ENCODE results near the gene SMIM22.

SMIM22 gene

DNA sequence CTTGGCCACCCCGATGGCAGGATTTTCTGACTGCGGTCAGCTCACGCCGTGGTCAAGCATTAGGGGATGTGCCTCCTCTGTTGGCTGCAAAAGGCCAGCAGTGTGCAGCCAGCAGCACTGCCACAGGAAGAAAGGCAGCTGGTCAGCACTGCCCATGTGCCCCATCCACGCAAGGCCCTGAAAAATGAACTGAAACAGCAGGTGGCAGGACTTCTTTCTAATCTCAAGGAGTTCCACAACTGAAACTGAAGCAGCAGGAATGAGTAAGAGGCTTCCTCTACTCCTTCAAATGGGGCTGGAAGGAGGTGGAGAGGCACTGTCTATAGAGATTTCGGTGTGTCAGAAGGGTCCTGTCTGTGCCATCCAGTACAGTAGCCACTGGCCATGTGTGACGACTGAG, 31.4 kb upstream of the SMIM22 start:
- TF ChIP-seq, protein P1, sequence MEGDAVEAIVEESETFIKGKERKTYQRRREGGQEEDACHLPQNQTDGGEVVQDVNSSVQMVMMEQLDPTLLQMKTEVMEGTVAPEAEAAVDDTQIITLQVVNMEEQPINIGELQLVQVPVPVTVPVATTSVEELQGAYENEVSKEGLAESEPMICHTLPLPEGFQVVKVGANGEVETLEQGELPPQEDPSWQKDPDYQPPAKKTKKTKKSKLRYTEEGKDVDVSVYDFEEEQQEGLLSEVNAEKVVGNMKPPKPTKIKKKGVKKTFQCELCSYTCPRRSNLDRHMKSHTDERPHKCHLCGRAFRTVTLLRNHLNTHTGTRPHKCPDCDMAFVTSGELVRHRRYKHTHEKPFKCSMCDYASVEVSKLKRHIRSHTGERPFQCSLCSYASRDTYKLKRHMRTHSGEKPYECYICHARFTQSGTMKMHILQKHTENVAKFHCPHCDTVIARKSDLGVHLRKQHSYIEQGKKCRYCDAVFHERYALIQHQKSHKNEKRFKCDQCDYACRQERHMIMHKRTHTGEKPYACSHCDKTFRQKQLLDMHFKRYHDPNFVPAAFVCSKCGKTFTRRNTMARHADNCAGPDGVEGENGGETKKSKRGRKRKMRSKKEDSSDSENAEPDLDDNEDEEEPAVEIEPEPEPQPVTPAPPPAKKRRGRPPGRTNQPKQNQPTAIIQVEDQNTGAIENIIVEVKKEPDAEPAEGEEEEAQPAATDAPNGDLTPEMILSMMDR (IDR thresholded peaks at IDR 0.05; ENCODE audit: low read depth, low read length): no peak
- no peak for DNase-seq (ENCODE audit: extremely low read depth, low read depth)

DNA sequence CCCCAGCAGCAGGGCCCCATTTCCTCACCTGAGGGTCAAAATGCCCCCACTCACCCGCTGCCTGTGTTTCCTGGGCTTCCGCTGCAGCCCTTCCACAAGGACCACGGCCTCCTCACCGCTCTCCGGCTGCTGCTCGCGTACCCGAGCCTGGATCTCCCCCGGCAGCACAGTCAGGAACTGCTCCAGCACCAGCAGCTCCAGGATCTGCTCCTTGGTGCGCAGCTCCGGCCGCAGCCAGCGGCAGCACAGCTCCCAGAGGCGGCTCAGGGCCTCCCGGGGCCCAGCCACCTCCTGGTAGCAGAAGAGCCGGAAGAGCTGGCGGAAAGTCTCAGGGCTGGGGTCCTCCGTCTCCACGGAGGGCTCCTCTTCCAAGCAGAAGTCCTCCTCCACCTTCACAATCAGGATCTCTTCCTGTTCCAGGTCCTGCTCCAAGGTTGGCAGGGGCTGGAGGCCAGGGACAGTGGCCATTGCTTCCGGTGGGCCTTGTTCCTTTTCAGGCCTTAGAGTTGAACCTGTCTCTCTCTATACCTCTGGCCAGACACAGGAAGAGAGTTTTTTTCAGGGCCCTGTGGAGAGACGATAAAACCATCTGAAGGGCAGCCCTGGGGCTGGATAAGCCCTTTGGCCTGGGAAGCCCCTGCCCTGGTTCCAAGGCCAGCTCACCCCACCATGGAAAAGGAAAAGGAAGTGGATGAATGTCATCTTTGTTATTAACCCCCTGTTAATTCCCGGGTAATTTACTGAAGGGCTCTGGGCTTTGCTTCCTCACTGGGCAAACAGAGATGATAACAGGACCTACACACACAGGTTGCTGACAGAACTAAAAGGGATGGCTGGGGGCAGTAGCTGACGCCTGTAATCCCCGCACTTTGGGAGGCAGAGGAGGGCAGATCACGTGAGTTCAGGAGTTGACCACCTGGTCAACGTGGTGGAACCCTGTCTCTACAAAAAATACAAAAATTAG, 29.4 kb upstream of the SMIM22 start:
- no peak for DNase-seq (ENCODE audit: extremely low read depth, low read depth)
- TF ChIP-seq, protein P1 (IDR thresholded peaks at IDR 0.05; ENCODE audit: low read depth, low read length): no peak

DNA sequence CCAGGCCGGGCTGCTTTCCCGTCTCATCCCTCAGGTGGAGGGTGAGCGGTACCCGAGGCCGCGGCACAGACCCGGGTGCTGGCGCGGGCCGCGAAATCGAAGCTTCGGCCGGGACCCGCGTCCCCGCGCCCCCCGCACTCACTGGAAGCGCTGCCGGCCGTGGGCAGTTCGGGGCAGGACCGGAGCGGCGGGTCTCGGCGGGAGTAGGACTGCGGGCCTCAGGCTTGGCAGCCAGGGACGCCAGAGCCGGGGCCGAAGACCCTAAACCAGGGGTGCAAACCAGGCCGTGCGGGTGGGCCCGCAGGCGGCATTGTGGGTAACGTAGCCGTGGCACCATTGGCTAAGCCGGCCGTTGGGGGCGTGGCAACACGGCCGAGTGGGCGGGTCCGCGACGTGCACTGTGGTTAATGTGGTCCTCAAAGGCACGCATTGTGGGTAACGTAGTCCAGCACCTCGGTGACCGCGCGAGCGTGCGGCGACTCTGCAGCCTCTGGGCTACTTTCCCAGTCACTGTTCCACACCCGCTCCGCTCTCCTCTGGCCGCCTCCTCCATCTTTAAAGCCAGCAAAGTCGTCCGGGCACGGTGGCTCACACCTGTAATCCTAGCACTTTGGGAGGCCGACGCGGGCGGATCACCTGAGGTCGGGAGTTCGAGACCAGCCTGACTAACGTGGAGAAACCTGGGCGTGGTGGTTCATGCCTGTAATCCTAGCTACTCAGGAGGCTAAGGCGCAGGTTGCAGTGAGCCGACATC, 28.1 kb upstream of the SMIM22 start, which contains the start of gene ZNF500:
ZNF500 (minus strand) TSS at position 288 of the 754 bp plus-strand sequence. CDS start 1,184 bp downstream, outside the sequence.
- TF ChIP-seq, protein P1 (IDR thresholded peaks at IDR 0.05; ENCODE audit: low read depth, low read length): no peak
- peak; percentile 85 for DNase-seq (ENCODE audit: extremely low read depth, low read depth)

DNA sequence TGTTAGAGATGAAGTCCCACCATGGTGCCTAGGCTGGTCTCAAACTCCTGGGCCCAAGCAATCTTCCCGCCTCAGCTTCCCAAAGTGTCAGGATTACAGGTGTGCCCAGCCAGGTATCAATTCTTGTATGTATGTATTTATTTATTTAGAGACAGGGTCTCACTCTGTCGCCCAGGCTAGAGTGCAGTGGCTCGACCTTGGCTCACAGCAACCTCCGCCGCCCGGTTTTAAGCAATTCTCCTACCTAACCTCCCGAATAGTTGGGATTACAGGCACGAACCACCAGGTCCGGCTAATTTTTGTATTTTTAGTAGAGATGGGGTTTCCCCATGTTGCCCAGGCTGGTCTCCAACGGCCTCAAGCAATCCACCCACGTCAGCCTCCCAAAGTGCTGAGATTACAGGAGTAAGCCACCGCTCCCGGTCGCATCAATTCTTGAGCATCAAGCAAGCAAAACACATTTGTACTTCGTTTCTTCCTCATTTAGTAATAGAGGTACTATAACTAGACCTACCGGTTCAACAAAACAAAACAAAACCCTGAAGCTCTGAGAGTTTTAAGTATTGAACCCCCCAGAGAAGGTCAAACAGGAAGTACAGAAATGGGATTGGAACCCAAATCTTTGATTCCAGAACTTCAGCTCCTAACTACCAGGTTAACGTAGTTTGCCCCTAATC, 27.2 kb upstream of the SMIM22 start:
- TF ChIP-seq, protein P1 (IDR thresholded peaks at IDR 0.05; ENCODE audit: low read depth, low read length): no peak
- no peak for DNase-seq (ENCODE audit: extremely low read depth, low read depth)

DNA sequence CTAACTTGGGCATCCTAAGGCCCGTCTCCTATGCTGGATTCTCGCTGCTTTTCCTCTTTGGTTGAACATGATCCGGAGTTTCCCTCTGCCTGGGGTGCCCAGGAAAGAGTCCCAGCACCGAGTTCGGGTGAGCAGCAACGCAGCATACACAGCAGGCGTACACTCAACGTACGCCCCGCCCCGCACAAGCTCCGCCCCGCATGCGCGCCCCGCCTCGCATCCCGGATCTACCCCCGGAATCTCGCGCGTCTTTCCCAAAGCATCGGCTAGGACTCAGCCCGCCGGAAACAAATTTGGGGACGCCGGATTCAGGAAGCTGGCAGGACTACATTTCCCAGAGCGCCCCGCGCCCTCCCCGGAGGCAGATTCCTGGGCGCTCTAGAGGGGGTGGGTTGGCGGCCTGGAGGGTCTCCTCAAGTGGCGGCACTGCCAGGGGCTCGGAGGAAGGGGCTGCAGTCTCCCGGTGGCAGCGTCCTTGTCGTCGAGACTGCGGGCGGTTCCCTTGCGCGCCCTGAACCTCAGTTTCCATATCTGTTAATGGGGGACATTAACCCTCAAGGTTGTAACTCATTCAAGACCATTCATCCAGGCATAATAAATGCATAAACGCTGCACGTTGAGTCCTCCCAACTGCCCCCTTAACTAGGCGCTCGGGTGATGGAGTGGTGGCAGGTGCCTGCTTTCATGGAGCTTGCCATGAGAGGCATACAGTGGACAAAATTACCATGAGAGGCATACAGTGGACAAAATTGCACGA, 26.4 kb upstream of the SMIM22 start:
- peak; percentile 77 for DNase-seq (ENCODE audit: extremely low read depth, low read depth)
- TF ChIP-seq, protein P1 (IDR thresholded peaks at IDR 0.05; ENCODE audit: low read depth, low read length): no peak

DNA sequence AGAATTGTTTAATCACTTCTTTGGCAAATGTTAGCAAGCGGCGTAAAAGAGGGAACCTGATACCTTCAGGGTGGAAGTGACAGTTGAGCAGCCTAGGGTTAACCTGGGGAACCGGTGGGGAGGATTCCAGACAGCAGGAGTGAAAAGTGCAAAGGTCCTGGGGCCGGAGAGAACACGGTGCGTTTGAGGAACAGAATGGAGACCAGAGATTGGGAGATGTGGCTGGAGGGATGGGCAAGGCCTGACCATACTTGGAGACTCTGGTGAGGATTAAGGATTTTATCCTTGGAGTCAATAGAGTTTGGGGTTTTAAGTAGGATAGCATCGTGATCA, 25.9 kb upstream of the SMIM22 start:
- DNase-seq (ENCODE audit: extremely low read depth, low read depth): no peak
- TF ChIP-seq, protein P1 (IDR thresholded peaks at IDR 0.05; ENCODE audit: low read depth, low read length): no peak

All from AG09319 (cell line).